Endothelial cell of umbilical vein (primary cell): ENCODE data around the gene RBM18.

Source experiments
- CTCF ChIP-seq, 2 donors: IDR thresholded peaks; 1 replicate in 1 of 2; 2 replicates in 1 of 2; pipeline ENCODE4 v1.5.1; 2011; ENCODE audit warnings: low read length in 2 of 2, mild to moderate bottlenecking in 2 of 2, moderate library complexity in 2 of 2, control low read depth in 1 of 2, inconsistent platforms in 1 of 2, low read depth in 1 of 2; ENCODE audit not compliant: insufficient read depth in 1 of 2; ENCODE audit errors: extremely low read depth in 1 of 2
- GATA2 ChIP-seq: IDR thresholded peaks from 2 replicates; pipeline ENCODE4 v1.7.0; 2011; ENCODE audit warnings: low read depth, mild to moderate bottlenecking, moderate library complexity, mixed read lengths, low read length; ENCODE audit not compliant: insufficient read length, insufficient read depth
- POLR2A ChIP-seq: IDR thresholded peaks from 2 replicates; pipeline ENCODE4 v1.6.1; 2012; ENCODE audit warnings: low read depth, mild to moderate bottlenecking, control low read depth, low read length
- POLR2AphosphoS5 ChIP-seq: IDR thresholded peaks from 2 replicates; pipeline ENCODE4 v1.6.1; 2012; ENCODE audit warnings: low read depth, mild to moderate bottlenecking, control low read depth, low read length, moderate library complexity; ENCODE audit not compliant: insufficient read depth

- TF ChIP-seq CTCF (IDR thresholded peaks at IDR 0.05; ENCODE audit: extremely low read depth in 1 of 2, insufficient read depth in 1 of 2, low read depth in 1 of 2, low read length in 2 of 2) = no peak
- no peak for TF ChIP-seq GATA2
- TF ChIP-seq POLR2A = no peak
- TF ChIP-seq POLR2AphosphoS5 = no peak
Observed at GRCh38 chr9:122302237-122303093, 37.8 kb upstream of the RBM18 start.
